ENCODE results near the gene HRH1. TPM values are rescaled to one million over a fixed set of nuclear protein-coding genes. Genes with fewer than 3 reads are reported as not detected.

HRH1 gene
- total RNA-seq (2016; rRNA removed; fragmentation: Illumina TruSeq; extraction: Trizol) (not detected in 2 replicates), polyA plus RNA-seq (2011; rRNA removed) (not detected in 2 replicates), polyA minus RNA-seq (2011; rRNA and poly(A)+ RNA removed; ENCODE audit: low replicate concordance) (26.1 TPM in 1 of 2 replicates, not detected in the other), Bru-seq, nascent RNA (percentile 2 among the genes with signal in this experiment), BruChase-seq, experiment 1, labeled RNA remaining after a 6-hour chase (percentile 5 among the genes with signal in this experiment), BruChase-seq, experiment 2, labeled RNA remaining after a 2-hour chase (percentile 6 among the genes with signal in this experiment)
- not detected in 2 replicates for total RNA-seq (2016; cell fraction: cytosol; rRNA removed; fragmentation: Illumina TruSeq; extraction: Trizol; ENCODE audit: low read depth)
- total RNA-seq (2016; cell fraction: insoluble cytoplasmic fraction; rRNA removed; fragmentation: Illumina TruSeq; extraction: Trizol): not detected in 2 replicates
- total RNA-seq (2016; cell fraction: membrane; rRNA removed; fragmentation: Illumina TruSeq; extraction: Trizol): not detected in 2 replicates
- not detected in 2 replicates for total RNA-seq (2016; cell fraction: nucleus; rRNA removed; fragmentation: Illumina TruSeq; extraction: Trizol)
- polyA plus RNA-seq (2011; cell fraction: cytosol; rRNA removed): 0.04 TPM in 1 of 2 replicates, not detected in the other
- polyA plus RNA-seq (2011; cell fraction: nucleus; rRNA removed): not detected in 2 replicates
- not detected in 2 replicates for polyA plus RNA-seq (2012)
- polyA plus RNA-seq (2016; cell fraction: cytosol; fragmentation: Illumina TruSeq; extraction: Trizol; ENCODE audit: low read depth): not detected in 2 replicates
- polyA plus RNA-seq (2016; cell fraction: insoluble cytoplasmic fraction; fragmentation: Illumina TruSeq; extraction: Trizol; ENCODE audit: low read depth): not detected in 2 replicates
- not detected in 2 replicates for polyA plus RNA-seq (2016; cell fraction: membrane; fragmentation: Illumina TruSeq; extraction: Trizol; ENCODE audit: low read depth)
- not detected in 2 replicates for polyA plus RNA-seq (2016; cell fraction: nucleus; fragmentation: Illumina TruSeq; extraction: Trizol; ENCODE audit: insufficient read depth, low read depth)
- not detected in 2 replicates for polyA minus RNA-seq (2011; cell fraction: cytosol; rRNA and poly(A)+ RNA removed)
- polyA minus RNA-seq (2011; cell fraction: nucleus; rRNA and poly(A)+ RNA removed): not detected in 2 replicates
- long read RNA-seq, experiment 1: 0 reads
- long read RNA-seq, experiment 2: 0 reads

- H3K27me3 ChIP-seq (ENCODE audit: control insufficient read depth in 1 of 2, insufficient read depth in 2 of 2, low read length in 2 of 2): peaks cover 0 to 53% of the 10 kb centered on the region in 2 experiments; a peak in 4 of 5 replicates
- peak; percentile 33 for ATAC-seq
- no peaks in the 10 kb centered on the region; the same call in 1 of the 2 replicates for H4K20me1 ChIP-seq (ENCODE audit: insufficient read depth, low read length)
- intact Hi-C loops (cut with micrococcal nuclease; ENCODE audit: unreplicated experiment): loop anchor here (10.0 kb wide), 1 partner anchor 181 kb away; no protein-coding TSS in a partner anchor
- no peak within 1 kb of the TSS for H3K4me3 ChIP-seq (replicated peaks in 1 of 3; ENCODE audit: insufficient read depth in 1 of 3, low read depth in 2 of 3, low read length in 3 of 3)
- no peaks in the 10 kb centered on the region for H3K79me2 ChIP-seq (ENCODE audit: insufficient read depth, low read length)
- no peak for DNase-seq (ENCODE audit: low spot score)
- 34% methylated on average over 28 of the region's 98 CpGs for WGBS (ENCODE audit: low lambda C conversion rate)
- in situ Hi-C loops (cut with HindIII; ENCODE audit: extremely low pct_ligation_motif_present, low pct_unique_long_range_greater_than_20kb): no loop called here
- H2AFZ ChIP-seq (ENCODE audit: low read length): no peak within 1 kb of the TSS
- H3K4me2 ChIP-seq (ENCODE audit: low read depth, low read length): peak within 1 kb of the TSS; percentile 27; the same call in 1 of the 2 replicates
- ChIA-PET POLR2A (no interaction called here), CTCF (ENCODE audit: low intra/inter-chr PET ratio, low total read pairs) (no interaction called here)
- no peak within 1 kb of the TSS for H3K27ac ChIP-seq (ENCODE audit: extremely low read length, insufficient read depth, low read length)
- H3K9ac ChIP-seq (ENCODE audit: insufficient read depth, low read depth, low read length): no peak within 1 kb of the TSS
- no peaks in the 10 kb centered on the region for H3K9me3 ChIP-seq (ENCODE audit: low read length)
- TF ChIP-seq ZNF768 (CRISPR knock-in tag; IDR thresholded peaks at IDR 0.05) (no peak), ZNF235 (CRISPR knock-in tag; IDR thresholded peaks at IDR 0.05; ENCODE audit: borderline replicate concordance) (no peak), MYPOP (CRISPR knock-in tag; IDR thresholded peaks at IDR 0.05) (no peak), TP53 (CRISPR knock-in tag; conservative IDR thresholded peaks at IDR 0.05) (no peak), RNF219 (CRISPR knock-in tag; IDR thresholded peaks at IDR 0.05) (no peak), ONECUT2 (CRISPR knock-in tag; IDR thresholded peaks at IDR 0.05) (no peak), SP4 (CRISPR knock-in tag; IDR thresholded peaks at IDR 0.05) (no peak), SMAD9 (CRISPR knock-in tag; IDR thresholded peaks at IDR 0.05) (no peak), HCFC1 (IDR thresholded peaks at IDR 0.05; ENCODE audit: low read depth, low read length) (no peak), IKZF1 (IDR thresholded peaks at IDR 0.05) (no peak), KDM5A (IDR thresholded peaks at IDR 0.05; ENCODE audit: borderline replicate concordance, low read length) (no peak), ZNF577 (CRISPR knock-in tag; IDR thresholded peaks at IDR 0.05; ENCODE audit: borderline replicate concordance, low read depth) (no peak), TEF (CRISPR knock-in tag; IDR thresholded peaks at IDR 0.05) (no peak), AHR (CRISPR knock-in tag; IDR thresholded peaks at IDR 0.05) (no peak), CHD2 (IDR thresholded peaks at IDR 0.05; ENCODE audit: low read depth, low read length) (no peak)
- H3K36me3 ChIP-seq (replicated peaks in 1 of 2; ENCODE audit: control insufficient read depth in 1 of 2, insufficient read depth in 2 of 2, low read length in 2 of 2): no peaks in the 10 kb centered on the region
- no TSS peak for BruUV-seq (replicated peaks)
- H3K4me1 ChIP-seq (ENCODE audit: insufficient read depth, low read length): no peaks in the 10 kb centered on the region
- FAIRE-seq: no peak
Measured at GRCh38 chr3:11154036-11154952, at the start of gene HRH1. Gene HRH1, plus strand, starts transcription at chr3:11154493. Its CDS starts 104,545 bp downstream, at chr3:11259038.
